ENCODE measurements around the gene SPEM3.

The SPEM3 gene

DNA sequence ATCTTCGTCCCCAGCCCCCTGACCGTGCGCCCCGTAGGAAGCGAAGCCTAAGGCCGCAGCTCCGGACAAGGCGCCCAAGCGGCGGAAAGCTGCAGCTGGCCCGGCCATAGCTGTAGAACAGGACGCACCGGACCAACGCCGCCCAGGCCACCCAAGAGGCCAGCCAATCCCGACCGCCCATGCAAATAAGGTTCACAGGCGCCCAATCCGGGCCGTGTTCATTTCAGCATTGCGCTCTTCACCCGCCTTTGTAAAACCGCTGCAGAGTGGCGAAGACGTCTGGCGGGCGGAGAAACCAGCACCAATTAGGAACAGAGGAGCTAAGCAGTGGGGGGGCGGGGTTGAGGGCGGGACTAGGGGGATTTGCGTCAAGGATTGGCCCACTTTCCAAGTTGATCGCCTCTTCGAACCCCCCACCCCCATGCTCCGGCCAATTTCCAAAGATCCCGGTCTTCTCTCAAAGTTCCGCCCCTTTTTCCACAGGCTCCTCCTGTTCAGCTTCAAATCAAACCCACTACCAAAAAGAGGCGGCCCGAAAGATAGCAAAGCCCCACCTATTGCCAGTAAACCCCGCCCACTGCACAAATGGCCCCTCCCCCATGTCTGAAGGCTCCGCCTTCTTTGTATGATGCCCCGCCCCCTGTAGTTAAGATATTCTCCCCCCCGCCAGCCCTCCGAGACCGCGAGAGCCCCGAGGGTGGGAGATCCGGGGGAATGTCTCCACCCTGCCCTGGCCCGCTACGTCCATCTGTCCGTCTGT lies 24.5 kb upstream of the SPEM3 start, which contains the start of gene TMEM256:
TMEM256 (minus strand) TSS at position 121 of the 760 bp plus-strand sequence; CDS start at position 108, 13 bp downstream.
- H3K27me3 ChIP-seq (ENCODE audit: insufficient read depth, poor library complexity, severe bottlenecking) = no peaks in the 10 kb centered on the region
- peak; percentile 99 for DNase-seq (ENCODE audit: low spot score)
- TF ChIP-seq, protein P1, sequence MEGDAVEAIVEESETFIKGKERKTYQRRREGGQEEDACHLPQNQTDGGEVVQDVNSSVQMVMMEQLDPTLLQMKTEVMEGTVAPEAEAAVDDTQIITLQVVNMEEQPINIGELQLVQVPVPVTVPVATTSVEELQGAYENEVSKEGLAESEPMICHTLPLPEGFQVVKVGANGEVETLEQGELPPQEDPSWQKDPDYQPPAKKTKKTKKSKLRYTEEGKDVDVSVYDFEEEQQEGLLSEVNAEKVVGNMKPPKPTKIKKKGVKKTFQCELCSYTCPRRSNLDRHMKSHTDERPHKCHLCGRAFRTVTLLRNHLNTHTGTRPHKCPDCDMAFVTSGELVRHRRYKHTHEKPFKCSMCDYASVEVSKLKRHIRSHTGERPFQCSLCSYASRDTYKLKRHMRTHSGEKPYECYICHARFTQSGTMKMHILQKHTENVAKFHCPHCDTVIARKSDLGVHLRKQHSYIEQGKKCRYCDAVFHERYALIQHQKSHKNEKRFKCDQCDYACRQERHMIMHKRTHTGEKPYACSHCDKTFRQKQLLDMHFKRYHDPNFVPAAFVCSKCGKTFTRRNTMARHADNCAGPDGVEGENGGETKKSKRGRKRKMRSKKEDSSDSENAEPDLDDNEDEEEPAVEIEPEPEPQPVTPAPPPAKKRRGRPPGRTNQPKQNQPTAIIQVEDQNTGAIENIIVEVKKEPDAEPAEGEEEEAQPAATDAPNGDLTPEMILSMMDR (IDR thresholded peaks at IDR 0.05; ENCODE audit: poor library complexity, severe bottlenecking) = no peak
- peak; percentile 94 for ATAC-seq (ENCODE audit: low read depth)
- peak within 1 kb of the TSS; percentile 54 for H3K4me3 ChIP-seq (ENCODE audit: severe bottlenecking)
- H3K27ac ChIP-seq (ENCODE audit: poor library complexity, severe bottlenecking) = peak within 1 kb of the TSS; percentile 58
- H3K36me3 ChIP-seq (ENCODE audit: low read depth) = peaks cover 17% of the 10 kb centered on the region
- H3K4me1 ChIP-seq (ENCODE audit: insufficient read depth, poor library complexity, severe bottlenecking) = peaks cover 7% of the 10 kb centered on the region
- no peaks in the 10 kb centered on the region for H3K9me3 ChIP-seq (ENCODE audit: severe bottlenecking)

DNA sequence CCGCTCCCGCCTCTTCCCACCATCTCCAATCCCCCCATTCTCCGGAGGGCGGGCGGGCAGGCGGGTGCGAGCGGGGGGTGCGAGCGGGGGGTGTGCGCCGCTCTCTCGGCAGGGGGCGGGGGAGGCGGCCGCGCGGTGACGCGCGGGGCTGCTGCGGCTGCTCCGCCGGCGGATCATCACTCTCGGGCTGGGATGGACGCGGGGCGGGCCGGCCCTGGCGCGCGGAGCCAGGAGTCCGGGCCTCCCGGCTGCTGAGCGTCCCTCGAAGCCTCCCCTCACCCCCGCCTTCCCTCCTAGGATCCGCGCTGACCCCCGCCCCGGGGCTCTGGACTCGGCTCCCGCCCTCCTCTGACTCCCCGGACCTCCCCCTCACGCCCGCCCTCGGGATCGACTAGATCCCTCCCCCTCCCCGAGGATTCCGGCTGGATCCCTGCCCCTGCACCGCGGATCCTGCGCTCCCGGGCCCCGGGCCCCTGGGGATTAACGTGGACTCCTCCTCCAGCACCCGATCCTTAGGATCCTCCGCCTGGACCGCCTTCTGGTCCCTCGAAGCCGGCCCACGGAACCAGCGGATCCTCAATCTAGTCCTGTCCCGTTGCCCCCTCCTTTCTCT lies 23.8 kb upstream of the SPEM3 start:
- H3K4me1 ChIP-seq (ENCODE audit: insufficient read depth, poor library complexity, severe bottlenecking) = peaks cover 7% of the 10 kb centered on the region
- TF ChIP-seq, protein P1 (IDR thresholded peaks at IDR 0.05; ENCODE audit: poor library complexity, severe bottlenecking) = no peak
- no peak for DNase-seq (ENCODE audit: low spot score)
- H3K9me3 ChIP-seq (ENCODE audit: severe bottlenecking) = no peaks in the 10 kb centered on the region
- no peaks in the 10 kb centered on the region for H3K27me3 ChIP-seq (ENCODE audit: insufficient read depth, poor library complexity, severe bottlenecking)
- H3K27ac ChIP-seq (ENCODE audit: poor library complexity, severe bottlenecking) = peak overlapping the region; percentile 58
- ATAC-seq (ENCODE audit: low read depth) = peak; percentile 16
- H3K4me3 ChIP-seq (ENCODE audit: severe bottlenecking) = peak overlapping the region; percentile 54
- H3K36me3 ChIP-seq (ENCODE audit: low read depth) = peaks cover 17% of the 10 kb centered on the region

DNA sequence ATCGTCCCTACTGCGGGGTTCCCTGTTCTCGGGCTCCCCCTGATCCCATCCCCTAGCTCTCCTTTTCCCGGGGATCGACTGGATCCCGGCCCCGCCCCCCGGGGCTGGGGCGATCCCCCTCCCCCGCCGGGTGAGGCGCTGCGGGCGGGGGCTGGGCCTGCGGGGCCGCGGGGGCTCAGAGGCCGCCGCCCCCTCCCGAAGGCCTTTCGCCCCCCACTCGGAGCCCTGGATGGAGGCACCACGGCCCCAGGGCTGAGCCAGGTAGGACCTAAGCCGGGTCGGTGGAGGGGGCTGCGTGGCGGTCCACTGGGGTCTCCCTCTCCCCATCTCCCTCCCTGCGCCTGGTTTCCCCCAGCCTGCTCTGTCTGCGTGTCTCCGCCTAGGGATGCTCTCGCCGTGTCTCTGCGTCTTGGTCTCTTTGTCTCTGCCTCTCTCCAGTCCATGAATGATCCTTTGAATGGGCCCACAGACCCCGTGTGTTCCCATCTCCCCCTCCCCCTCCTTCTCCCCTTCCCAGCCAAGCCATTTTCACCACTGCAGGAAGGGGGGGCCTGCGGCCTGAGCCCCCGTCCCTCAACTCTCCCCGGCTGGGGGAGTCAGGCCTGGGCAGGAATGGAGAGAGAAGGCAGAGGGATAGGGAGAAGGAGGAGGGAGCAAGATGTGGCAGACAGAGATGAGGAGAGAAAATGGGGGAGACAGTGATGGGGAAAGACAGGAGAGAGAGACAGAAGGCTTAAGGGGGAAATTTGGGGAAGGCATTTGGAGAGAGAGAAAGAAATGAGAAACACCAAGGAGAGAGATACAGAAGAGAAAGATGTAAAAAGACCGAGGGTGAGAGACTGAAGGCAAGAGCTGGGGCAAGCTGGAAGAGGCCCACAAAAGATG lies 23.1 kb upstream of the SPEM3 start:
- Histone ChIP-seq H3K9me3 (ENCODE audit: severe bottlenecking) (no peaks in the 10 kb centered on the region), H3K27me3 (ENCODE audit: insufficient read depth, poor library complexity, severe bottlenecking) (no peaks in the 10 kb centered on the region), H3K4me1 (ENCODE audit: insufficient read depth, poor library complexity, severe bottlenecking) (peaks cover 5% of the 10 kb centered on the region), H3K36me3 (ENCODE audit: low read depth) (peaks cover 17% of the 10 kb centered on the region), H3K27ac (ENCODE audit: poor library complexity, severe bottlenecking) (peak overlapping the region; percentile 58), H3K4me3 (ENCODE audit: severe bottlenecking) (peak overlapping the region; percentile 54)
- ATAC-seq (ENCODE audit: low read depth) (no peak), DNase-seq (ENCODE audit: low spot score) (no peak)
- TF ChIP-seq, protein P1 (IDR thresholded peaks at IDR 0.05; ENCODE audit: poor library complexity, severe bottlenecking) = no peak

DNA sequence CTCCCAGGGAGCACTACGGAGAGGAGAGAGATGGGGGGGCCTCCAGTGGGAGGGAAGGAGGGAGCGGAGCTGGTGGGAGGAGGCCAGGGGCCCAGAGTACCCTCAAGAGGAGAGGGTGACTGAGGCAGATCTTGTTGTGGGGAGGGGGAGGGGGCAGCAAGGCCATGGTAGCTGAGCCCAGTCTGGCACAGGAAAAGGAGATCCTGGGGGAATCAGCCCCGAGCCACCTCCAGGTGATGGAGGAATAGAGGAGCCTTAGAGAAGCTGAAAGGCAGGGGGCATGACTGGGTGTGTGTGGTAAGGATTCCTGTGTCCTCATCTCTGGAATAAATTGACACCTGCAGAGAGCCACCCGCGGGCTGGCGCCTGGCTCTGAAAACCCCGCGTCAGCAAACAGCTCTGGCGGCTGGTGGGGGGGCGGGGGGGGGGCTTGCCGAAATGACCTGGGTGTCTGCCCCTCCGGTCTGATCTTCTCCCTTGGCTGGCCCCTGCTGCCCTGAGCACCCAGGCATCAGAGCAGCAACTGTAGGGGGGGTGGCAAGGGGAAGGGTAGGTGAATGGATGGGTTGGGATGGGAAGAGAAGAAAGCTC lies 22.3 kb upstream of the SPEM3 start:
- TF ChIP-seq, protein P1 (IDR thresholded peaks at IDR 0.05; ENCODE audit: poor library complexity, severe bottlenecking) = no peak
- ATAC-seq (ENCODE audit: low read depth) = no peak
- Histone ChIP-seq H3K4me1 (ENCODE audit: insufficient read depth, poor library complexity, severe bottlenecking) (no peaks in the 10 kb centered on the region), H3K27me3 (ENCODE audit: insufficient read depth, poor library complexity, severe bottlenecking) (no peaks in the 10 kb centered on the region), H3K27ac (ENCODE audit: poor library complexity, severe bottlenecking) (no peak overlapping the region), H3K36me3 (ENCODE audit: low read depth) (peaks cover 11% of the 10 kb centered on the region), H3K4me3 (ENCODE audit: severe bottlenecking) (no peak overlapping the region), H3K9me3 (ENCODE audit: severe bottlenecking) (no peaks in the 10 kb centered on the region)
- DNase-seq (ENCODE audit: low spot score) = no peak
